H1 (cell line): ENCODE data around the gene RPRM. TPM values are rescaled to one million over a fixed set of nuclear protein-coding genes. Genes with fewer than 3 reads are reported as not detected.
A peak's percentile ranks its signal among the peaks of the same experiment; 100 is the strongest.

Source experiments
- HDAC2 ChIP-seq, 2 experiments: fragments of 300-600 bp in 1 of 2; sonication (generic) in 1 of 2; IDR thresholded peaks; 2 replicates each; pipeline ENCODE4 v1.6.1; 2011 to 2012; ENCODE audit warnings: low read depth in 2 of 2, low read length in 2 of 2, mild to moderate bottlenecking in 2 of 2, moderate library complexity in 2 of 2, borderline replicate concordance in 1 of 2, inconsistent platforms in 1 of 2
- KDM1A ChIP-seq: fragments of 200-600, 300-600 bp; sonication (generic); IDR thresholded peaks from 2 replicates; pipeline ENCODE4 v1.7.1; 2016; ENCODE audit warnings: mild to moderate bottlenecking, low read length, borderline replicate concordance
- NANOG ChIP-seq: IDR thresholded peaks from 2 replicates; pipeline ENCODE4 v1.6.1; 2011; ENCODE audit warnings: low read length, low read depth, mild to moderate bottlenecking, inconsistent platforms; ENCODE audit not compliant: insufficient read depth, poor library complexity, severe bottlenecking
- POU5F1 ChIP-seq: IDR thresholded peaks from 2 replicates; pipeline ENCODE4 v1.6.1; 2011; ENCODE audit warnings: low read depth, mild to moderate bottlenecking, low read length, moderate library complexity
- RBBP5 ChIP-seq: IDR thresholded peaks from 2 replicates; pipeline ENCODE4 v1.7.1; 2012; ENCODE audit warnings: low read depth, mild to moderate bottlenecking, inconsistent platforms, low read length, moderate library complexity, borderline replicate concordance
- SIN3A ChIP-seq, 2 experiments: IDR thresholded peaks in 1 of 2; conservative IDR thresholded peaks in 1 of 2; 2 replicates each; pipeline ENCODE4 v1.6.1; 2011 to 2012; ENCODE audit warnings: low read length in 2 of 2, improper control_type of control experiment in 1 of 2, low read depth in 1 of 2, mild to moderate bottlenecking in 1 of 2
- SP2 ChIP-seq: IDR thresholded peaks from 2 replicates; pipeline ENCODE4 v1.6.1; 2012; ENCODE audit warnings: mild to moderate bottlenecking, low read length, inconsistent platforms
- polyA plus RNA-seq, 7 experiments: library from polyadenylated mRNA; depleted of rRNA in 3 of 7; stranded (reverse) in 5 of 7; unstranded in 2 of 7; fragments of >200 nt in 5 of 7; fragments of 200-250 nt in 2 of 7; gene quantifications; 1 replicate in 5 of 7; 2 replicates in 1 of 7; 4 replicates in 1 of 7; pipeline versions ENCODE4 v1.2.1 to v1.2.3, GENCODE V29; 2011 to 2013; ENCODE audit warnings: missing spikeins in 2 of 7, mixed read lengths in 2 of 7
- total RNA-seq: library from RNA; stranded (reverse); fragmentation: NEBNext Ultra II Directional; extraction: Animal tissue kit (Norgen Biotek cat#: 25700); gene quantifications from 2 replicates; pipeline ENCODE4 v1.2.1, GENCODE V29; 2021

RPRM gene
- total and polyA plus RNA-seq, 2 of the 8 experiments (the other 6 are each of a cell fraction or from before 2014, with no cell fraction given), result 11.0 to 16.3 TPM

DNA sequence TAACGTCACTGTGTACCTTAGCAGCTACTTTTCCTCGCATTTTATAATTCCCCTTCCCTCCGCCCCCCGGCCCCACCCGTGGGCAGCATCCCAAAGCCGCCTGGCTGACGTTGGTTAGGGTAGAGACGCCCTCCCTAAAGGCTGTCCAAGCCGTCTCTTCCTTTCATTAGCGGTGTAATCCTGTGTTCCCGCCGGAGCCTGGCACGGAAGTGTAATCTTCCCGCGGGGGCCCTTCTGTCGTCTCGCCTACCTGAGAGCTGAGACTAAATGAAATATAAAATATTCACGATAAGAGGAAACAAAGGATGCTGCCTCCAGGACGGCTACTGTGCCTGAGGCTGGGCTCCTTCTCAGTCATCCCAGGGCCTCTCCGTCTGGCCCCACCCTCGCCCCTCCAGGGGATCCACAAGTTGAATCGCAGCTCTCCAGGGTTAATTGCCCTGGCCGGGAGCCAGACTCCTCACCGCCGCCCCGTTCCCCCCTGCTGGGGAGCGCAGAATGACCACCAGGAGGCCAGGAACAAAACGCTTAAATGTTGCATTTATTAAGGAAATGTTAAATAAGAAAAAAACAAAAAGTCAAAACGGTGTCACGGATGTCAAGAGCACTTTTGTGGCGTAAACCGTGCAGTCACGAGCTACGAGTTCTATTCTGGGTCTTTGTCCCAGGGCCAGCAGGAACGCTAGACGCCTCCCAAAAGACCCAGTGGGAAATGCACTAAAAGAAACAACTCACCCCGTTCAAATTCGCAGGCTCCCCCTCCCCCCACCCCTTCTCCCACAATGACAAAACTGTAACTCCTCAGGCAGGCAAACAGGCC lies 1.5 kb downstream of the RPRM start (continued):
- TF ChIP-seq HDAC2 (IDR thresholded peaks at IDR 0.05; ENCODE audit: borderline replicate concordance in 1 of 2, low read depth in 2 of 2, low read length in 2 of 2) (peak in 1 of 2 experiments; percentile 6; a peak in 1 of 4 replicates), SIN3A (conservative IDR thresholded peaks at IDR 0.05 in 1 of 2, IDR thresholded peaks at IDR 0.05 in 1 of 2; ENCODE audit: low read depth in 1 of 2, low read length in 2 of 2) (0 out of 4 replicates have a peak, but pooled peaks of 1 of the 2 experiments have one; percentile 2), SP2 (no peak), KDM1A (0 out of 2 replicates have a peak, but pooled peaks have one; percentile 13), POU5F1 (no peak), RBBP5 (0 out of 2 replicates have a peak, but pooled peaks have one; percentile 20), NANOG (peak; percentile 89)
- TF ChIP-seq, all 59 proteins: peak for 9
